ENCODE data around the gene HEXIM2.

The HEXIM2 gene

DNA sequence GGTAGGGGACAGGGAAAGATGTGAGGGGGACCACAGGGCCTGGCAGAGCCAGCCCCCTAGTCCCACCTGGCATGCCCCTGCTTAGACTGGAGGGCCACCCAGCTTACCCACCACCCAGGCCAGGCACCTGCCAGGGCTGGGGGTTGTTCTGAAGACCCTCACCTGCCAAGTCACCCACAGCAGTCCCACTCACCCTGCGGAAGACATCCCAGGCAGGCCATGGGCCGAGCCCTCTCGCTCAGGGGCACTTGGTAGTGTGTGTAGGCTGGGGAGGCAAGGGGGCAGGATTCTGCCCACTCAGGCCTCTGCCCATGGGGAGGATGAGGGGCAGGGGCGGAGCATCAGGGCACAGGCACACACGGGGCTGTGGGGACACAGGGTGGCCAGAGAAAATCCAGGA lies 33.3 kb upstream of the HEXIM2 start:
- no peak for DNase-seq

GRCh38 chr17:45128989-45129388 lies 32.7 kb upstream of the HEXIM2 start:
- no peak for DNase-seq

GRCh38 chr17:45129426-45129939 lies 32.2 kb upstream of the HEXIM2 start:
- DNase-seq = no peak

- no peak for DNase-seq
These were observed 31.6 kb upstream of the HEXIM2 start for GRCh38 chr17:45129940-45130680.

GRCh38 chr17:45130681-45131615 lies 30.7 kb upstream of the HEXIM2 start:
- DNase-seq = no peak

GRCh38 chr17:45131616-45132319 lies 29.9 kb upstream of the HEXIM2 start:
- peak; percentile 63 for DNase-seq

GRCh38 chr17:45132320-45132571 lies 29.4 kb upstream of the HEXIM2 start, which contains the start of gene PLCD3:
Gene PLCD3, minus strand, starts transcription at chr17:45132515. Its CDS starts 105 bp downstream, at chr17:45132410.
- no peak for DNase-seq

- DNase-seq = peak; percentile 90
These were observed 28.9 kb upstream of the HEXIM2 start for GRCh38 chr17:45132572-45133463.

- peak; percentile 99 for DNase-seq
These were observed 26.3 kb upstream of the HEXIM2 start, which contains the start of gene ACBD4 for GRCh38 chr17:45135192-45135977. Gene ACBD4, plus strand, starts transcription at chr17:45135687. Its CDS starts 458 bp downstream, at chr17:45136145.

DNA sequence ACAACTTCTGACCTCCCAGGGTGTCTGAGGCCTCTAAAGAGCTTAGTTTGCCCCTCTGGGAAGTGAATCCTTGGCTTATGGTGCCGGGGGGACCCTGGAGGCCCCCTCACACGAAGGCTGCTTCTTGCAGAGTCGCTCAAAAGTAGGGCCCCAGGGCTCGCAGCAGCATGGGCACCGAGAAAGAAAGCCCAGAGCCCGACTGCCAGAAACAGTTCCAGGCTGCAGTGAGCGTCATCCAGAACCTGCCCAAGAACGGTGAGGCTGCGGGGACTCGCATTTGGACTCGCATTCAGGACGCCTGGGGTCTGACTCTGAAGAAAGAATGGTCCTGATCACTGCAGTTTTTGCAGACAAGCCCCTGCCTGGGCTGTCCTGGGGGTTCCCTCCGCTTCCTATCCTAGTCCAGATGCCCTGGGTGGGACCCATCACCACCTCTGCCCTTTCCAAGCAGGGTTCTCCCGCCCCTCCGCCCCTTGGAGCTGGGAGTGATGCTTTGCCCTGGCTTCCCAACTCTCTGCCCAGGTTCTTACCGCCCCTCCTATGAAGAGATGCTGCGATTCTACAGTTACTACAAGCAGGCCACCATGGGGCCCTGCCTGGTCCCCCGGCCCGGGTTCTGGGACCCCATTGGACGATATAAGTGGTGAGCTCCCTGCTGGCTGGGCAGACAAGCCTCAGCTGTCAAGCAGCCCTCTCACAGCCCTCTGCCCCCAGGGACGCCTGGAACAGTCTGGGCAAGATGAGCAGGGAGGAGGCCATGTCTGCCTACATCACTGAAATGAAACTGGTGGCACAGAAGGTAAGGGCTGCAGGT lies 25.5 kb upstream of the HEXIM2 start:
- DNase-seq = no peak

DNA sequence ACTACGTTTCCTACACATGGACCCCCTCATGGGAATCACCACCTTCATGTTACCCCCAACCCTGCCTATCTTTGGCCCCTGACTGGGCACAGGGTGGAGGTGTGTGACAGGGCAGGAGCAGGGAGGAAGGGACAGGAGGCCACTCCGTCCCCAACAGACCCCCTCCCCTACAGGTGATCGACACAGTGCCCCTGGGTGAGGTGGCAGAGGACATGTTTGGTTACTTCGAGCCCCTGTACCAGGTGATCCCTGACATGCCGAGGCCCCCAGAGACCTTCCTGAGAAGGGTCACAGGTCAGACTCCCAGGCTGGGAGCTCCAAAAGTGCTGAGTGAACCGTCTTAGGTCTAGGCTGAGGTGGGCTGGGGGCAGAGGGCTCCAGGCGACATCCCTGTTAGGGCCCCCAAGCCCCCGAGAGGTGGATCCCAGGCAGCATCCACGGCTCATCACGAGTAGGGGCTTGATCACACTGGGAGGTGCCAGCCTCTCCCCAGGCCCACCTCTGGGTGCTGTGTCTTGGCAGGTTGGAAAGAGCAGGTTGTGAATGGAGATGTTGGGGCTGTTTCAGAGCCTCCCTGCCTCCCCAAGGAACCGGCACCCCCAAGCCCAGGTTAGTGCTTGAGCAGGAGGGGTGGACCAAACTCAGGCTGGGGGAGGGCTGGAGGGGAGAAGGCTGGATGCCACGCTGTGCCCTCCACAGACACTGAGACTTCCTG lies 24.7 kb upstream of the HEXIM2 start:
- no peak for DNase-seq

DNA sequence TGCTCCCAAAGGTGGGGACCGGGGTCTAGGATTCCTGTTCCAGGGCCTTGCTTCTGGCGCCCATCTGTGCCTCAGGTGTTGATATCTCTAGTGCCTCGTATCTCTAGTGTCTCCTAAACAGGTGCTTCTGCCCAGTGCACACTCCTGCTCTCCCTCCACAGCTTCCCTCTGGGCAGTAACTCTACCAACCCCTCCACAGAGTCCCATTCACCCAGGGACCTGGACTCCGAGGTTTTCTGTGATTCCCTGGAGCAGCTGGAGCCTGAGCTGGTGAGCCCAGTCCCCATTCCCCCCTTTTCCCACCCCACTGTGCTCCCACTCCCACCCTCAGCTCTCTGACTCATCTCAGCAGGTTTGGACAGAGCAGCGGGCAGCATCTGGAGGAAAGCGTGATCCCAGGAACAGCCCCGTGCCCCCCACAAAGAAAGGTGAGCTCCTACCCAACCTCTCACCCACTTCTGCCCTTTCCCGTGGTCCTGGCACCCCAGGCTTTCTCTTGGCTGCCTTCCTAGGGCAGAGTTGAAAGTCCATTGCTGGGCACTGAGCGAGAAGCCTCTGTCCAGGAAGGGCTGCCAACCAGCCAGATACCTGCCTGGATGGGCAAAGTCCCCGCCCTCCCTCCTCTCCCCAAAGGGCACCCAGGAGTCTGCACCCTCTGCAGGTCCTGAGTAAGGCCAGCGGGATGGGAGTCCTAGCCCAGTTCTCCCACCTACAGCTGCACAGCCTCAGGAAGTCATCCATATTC lies 23.9 kb upstream of the HEXIM2 start:
- DNase-seq = no peak

- no peak for DNase-seq
These were observed 22.7 kb upstream of the HEXIM2 start for GRCh38 chr17:45138911-45139532.

DNA sequence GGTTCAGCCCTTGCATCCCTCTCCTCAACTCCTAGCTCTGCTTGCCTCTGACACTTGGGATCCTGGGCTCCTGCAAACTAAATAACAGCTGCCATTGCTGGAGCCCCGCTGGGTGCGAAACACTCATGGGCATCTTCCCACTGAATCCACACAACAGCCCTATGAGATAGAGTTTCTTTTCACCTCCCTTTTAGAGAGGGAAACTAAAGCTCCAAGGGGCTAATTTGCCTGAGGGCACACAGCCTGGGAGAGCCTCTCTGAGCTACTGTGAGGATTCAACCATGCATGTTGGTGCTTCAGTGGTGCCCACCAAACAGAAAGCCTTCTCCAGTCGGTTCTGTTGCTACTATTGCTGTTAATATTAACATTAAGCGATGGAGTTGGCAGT lies 22.1 kb upstream of the HEXIM2 start:
- no peak for DNase-seq

DNA sequence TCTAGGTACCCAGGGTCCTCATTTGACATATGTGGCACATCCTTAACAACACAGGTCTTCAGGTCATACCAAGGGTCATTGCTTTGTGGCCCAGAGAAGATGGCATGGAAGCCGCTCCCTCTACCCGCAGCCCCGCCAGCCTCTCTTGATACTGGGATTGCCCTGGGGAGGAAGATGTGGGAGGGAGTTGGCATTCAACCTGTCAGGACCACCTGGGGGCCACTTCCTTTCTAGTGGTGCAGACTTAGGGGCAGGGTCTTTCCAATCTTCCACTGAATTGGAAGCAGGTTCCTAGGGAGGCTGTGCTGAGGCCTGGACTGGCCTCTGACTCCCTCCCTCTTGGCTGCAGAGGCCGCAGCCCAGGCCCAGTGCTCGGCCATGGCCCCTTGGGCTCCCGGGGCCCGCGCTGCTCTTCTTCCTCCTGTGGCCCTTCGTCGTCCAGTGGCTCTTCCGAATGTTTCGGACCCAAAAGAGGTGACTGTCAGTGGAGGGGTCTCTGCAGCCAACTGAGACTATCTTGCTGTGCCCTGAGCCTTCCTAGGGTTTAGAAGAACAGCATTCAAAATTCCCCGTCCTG lies 18.5 kb upstream of the HEXIM2 start:
- DNase-seq = no peak

GRCh38 chr17:45143767-45144198 lies 17.9 kb upstream of the HEXIM2 start:
- peak; percentile 60 for DNase-seq

DNA sequence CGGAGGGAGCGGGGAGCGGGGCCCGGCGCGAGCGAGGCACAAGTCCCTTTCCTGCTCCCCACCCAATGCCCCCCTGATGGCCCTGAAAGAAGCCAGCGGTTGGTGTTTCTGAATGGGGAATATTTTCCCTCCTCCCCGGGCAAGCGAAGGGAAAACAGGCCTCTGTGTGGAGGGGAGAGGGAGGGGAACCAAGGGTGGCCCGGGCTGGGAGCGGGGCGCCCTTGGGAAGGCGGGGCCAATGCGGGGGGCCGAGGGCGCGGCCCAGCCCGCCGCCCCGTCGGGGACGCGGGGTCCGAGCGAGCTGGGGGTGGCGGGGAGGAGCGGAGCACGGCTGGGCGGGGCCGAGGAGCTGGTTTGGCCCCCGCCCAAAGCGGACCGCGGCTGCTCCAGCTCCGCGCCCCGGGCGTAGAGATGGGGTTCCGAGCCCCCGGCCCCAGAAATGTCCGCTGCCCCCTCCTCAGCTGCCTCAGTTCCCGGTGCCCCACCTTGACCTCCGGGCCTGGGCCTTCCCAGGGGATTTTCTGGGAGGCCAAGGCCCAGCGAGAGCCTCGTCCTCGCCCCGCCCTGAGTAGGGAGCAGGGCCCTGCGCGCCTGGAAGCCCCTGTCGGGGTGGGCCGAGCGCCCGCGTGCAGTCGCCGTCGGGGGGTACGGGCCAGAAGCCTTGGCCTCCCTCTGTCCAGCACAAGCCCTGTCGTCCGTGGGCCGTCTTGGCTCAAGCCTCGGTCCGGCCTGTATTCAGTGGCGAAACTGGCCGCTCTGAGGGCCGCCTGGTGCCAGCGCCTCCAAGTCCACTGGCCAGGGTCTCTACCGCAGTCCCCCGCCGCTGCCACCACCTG lies 17.3 kb upstream of the HEXIM2 start:
- peak; percentile 70 for DNase-seq

Measured in hematopoietic multipotent progenitor cell treated with erythropoietin and hydrocortisone succinate and interleukin-3 and kit ligand, for 4 days (in vitro differentiated cells).